GM21390 (cell line): Measurements from ENCODE around the gene MAD2L2.

Experiments
- ATAC-seq: cut with Tn5 transposase; IDR thresholded peaks from one replicate; pipeline ENCODE4 v1.9.1; 2021; ENCODE audit not compliant: unreplicated experiment

MAD2L2 gene

GRCh38 chr1:11705596-11705995 lies 24.6 kb upstream of the MAD2L2 start:
- ATAC-seq: no peak

- ATAC-seq: no peak
Measured at GRCh38 chr1:11704691-11705475, 23.9 kb upstream of the MAD2L2 start.

- ATAC-seq: no peak
Measured at GRCh38 chr1:11704194-11704529, 23.2 kb upstream of the MAD2L2 start.

GRCh38 chr1:11703357-11704193 lies 22.6 kb upstream of the MAD2L2 start:
- ATAC-seq: no peak

- ATAC-seq: no peak
Measured at GRCh38 chr1:11701981-11702803, 21.2 kb upstream of the MAD2L2 start.

DNA sequence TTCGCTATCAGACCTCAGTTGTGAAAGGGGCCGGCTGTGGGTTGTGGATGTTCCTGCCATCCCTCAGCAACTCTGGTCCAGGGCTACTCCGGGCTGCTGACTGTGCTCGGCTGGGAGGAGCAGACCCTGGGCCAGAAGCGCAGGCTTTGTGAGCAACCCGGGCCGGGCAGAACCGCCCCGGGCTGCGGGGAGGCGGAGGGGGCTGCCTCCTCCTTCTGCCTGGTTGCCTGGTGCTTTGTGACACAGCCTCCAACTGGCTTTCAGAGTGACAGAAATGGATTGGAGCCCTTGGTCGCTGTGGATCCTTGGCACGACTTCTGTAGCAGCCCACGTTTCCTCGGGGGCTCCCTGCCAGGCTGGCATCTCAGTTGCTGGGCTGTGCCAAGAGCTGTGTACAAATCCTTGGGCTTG lies 20.6 kb upstream of the MAD2L2 start:
- ATAC-seq: no peak

DNA sequence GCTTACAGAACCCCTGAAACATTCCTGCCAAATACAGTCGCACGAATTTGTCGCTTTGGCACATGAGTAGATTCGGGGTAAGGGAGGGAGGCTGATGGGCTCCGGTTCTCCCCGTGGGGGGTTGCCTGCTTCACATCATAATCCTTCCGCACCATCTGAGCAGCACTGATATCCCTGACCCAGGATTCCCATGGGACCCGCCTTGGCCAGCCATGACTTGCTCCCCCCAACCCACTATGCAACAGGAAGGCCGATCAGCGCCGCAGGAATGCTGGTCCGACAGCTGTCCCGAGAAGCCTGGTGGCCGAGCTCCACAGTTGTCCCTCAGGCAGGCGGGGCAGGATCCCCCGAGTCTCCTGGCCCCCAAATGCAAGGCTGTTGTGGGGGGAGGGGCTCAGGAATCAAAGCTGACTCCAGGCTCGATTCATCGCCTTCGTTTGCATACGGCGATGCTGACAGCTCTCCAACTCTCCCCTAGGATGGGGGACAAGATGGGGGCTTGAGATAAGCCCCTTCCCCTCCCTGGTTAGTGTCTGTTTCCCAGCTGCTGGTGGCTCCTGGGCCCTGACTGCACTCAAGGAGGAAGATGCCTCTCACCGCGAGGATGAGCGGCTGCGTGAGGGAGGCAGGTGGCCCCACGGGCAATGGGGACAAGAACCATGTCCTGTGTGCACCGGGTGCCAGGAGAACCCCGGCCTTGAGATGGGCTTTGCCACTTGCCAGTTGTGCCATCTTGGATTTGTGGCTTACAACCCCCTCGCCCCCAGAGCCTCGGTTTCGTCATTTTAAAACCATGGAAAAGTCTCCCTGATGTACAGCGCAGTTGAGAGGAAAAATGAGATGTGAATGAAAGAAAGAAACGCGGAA lies 19.9 kb upstream of the MAD2L2 start:
- ATAC-seq: no peak

- no peak for ATAC-seq
Measured at GRCh38 chr1:11697893-11698210, 16.9 kb upstream of the MAD2L2 start.

GRCh38 chr1:11697188-11697892 lies 16.4 kb upstream of the MAD2L2 start:
- no peak for ATAC-seq

- ATAC-seq: no peak
Measured at GRCh38 chr1:11695861-11696260, 14.9 kb upstream of the MAD2L2 start.

DNA sequence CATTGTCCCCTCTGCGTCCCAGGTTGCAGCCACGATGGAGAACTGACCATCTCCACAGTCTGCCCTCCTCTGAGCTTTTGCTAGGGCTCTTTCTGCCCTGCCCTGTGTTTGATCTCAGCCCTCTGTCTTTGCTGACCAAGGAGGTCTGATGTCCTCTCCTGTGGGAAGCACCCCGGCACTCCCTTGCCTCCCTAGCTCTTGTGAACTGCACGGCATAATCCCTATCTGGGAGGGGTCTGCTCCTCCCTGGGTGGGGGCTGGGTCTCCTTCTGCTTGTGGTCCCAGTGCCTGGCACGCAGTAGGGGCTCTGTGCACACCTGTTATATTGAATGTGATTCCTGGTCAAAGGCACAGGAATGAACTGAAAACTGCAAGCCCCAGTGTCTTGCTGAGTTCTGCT lies 13.0 kb upstream of the MAD2L2 start:
- no peak for ATAC-seq

DNA sequence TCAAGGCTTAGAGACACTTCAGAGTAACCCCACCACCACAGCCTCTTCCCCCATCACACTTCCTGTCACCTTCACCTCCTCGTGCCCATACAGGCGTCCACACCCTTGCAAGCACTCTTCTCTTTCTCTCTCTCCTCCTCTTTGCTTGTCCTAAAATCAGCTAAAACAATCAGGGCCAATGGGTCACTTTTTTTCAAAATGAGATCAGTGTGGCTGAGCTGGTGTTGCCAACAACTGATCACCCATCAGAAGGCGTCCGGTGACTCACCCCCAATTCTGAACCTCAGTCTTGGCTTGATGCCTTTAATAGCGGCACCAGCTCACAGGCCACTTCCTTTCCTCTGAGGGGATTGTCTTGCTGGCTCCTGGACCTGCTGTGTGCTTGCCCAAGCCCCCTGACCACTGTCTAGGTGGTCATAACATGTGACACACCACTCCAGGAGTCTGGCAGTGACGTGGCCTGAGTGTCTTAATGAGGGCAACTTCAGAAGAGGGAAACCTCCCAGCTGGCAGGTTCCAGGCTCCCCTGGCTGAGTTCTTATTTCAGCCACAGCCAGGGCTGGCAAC lies 12.2 kb upstream of the MAD2L2 start:
- no peak for ATAC-seq

GRCh38 chr1:11691928-11692711 lies 11.2 kb upstream of the MAD2L2 start:
- ATAC-seq: no peak

DNA sequence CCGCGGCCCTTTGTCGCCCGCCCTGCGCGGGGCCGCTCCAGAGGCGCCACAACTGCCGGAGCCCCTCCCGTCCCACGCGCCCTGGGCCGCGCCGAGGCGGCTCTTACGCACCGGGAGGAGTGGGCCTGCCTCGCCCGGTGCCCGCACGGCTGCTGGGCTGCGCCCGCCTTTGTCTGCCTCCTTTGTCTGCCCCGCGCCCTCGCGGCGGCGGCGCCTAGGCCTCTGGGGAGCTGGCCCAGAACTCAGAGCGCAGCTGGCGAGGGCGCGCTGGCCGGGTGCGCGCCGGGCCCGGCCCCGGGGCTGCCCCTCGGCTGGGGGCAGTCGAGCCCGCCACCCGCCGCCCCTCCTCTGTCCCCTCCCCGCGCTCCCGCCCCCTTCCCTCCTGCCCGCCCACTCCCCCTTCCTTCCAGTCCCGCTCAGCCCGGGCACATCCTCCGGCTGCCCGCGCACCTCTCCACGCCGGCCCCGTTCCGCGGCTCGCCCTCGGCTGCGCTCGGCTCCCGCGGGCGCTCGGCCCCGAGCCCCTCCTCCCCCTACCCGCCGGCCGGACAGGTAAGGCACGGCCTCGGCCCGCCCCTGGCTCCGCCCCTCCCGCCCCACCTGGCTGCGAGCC lies 10.5 kb upstream of the MAD2L2 start, which contains the start of gene DRAXIN:
Gene DRAXIN (plus strand): TSS at position 409 of the 613 bp plus-strand sequence. CDS start 14,549 bp downstream, outside the sequence.
- no peak for ATAC-seq

DNA sequence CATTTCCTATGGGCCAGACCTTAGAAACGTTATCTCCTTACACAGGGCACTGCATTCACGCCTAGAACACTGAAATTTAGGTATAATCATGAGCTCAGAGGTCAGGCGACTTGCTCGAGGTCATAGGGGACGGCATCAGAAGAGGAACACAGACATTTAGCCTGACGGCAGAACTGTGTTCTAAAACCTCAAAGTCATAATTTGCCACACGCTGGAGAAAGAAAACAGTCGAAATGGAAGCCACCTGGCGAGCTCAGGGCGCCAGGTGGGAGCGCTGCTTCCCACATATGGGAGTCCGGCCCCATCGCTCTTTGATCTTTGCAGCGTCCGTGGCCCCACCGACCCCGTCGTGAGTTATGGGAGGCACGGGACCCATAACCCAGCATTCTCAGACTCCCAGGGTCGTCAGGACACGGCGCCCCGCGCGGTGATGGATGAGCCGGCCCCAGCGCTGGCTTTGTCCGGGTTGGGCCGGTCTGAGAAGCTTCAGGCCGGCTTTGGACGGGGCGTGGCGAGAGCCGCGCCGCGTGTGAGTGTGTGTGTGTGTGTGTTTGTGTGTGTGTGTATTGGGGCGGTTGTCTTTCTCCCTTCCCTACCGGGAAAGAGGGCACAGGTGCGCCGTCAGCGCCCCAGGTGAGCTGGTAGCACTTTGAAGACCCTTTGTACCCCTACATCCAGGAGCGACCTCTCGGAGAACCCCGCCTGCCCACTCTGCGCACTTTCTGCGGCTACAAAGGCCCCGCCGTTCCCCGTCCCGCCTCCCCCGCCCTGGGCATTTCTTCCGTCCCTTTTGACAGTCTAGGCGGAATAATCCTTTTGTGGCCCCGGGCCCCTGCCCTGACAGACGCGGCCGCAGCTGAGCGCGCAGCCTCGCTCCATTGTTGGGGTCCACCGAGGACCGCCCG lies 9.7 kb upstream of the MAD2L2 start:
- ATAC-seq: no peak

GRCh38 chr1:11688506-11688905 lies 7.6 kb upstream of the MAD2L2 start:
- ATAC-seq: no peak

DNA sequence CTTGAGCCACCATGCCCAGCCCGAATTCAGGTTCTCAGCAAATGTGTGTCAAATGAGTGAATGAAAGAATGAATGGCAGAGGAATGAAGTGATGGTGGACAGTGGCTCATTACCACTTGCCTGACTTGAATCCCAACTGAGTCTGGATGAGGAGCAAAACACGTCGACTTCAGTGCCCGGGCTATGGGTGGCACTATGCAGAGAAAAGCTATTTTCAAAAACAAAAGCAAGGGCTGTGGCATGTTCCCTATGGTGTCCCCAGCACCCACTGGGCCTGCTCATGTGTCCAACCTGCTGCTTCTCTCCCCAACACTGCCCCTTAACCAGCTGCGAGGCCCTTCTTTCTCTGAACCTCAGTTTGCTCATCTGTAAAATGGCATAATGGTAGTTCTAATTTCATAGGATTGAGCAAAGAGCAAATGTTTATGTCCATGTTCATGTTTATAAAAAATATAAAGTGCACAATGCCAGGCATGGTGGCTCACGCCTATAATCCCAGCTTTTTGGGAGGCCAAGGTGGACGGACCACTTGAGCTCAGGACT lies 4.3 kb upstream of the MAD2L2 start:
- ATAC-seq: no peak
